Measurements from ENCODE around the gene EPB42. TPM values are rescaled to one million over a fixed set of nuclear protein-coding genes. Genes with fewer than 3 reads are reported as not detected.

Gene EPB42
- total and polyA plus RNA-seq, 12 donors: 0.03 to 0.26 (median 0.15) TPM; not detected in 5

- Histone ChIP-seq H3K4me3 (no peak overlapping the region), H3K4me1 (peaks cover 0 to 15% (median 0%) of the 10 kb centered on the region in 9 donors), H3K27me3 (peaks cover 0 to 5% (median 0%) of the 10 kb centered on the region in 7 donors), H3K27ac (no peak overlapping the region), H3K36me3 (no peaks in the 10 kb centered on the region), H3K9me3 (peaks cover 0 to 3% (median 0%) of the 10 kb centered on the region in 11 donors)
- WGBS, 2 donors: 67 to 70% methylated on average over 6 of the region's 6 CpGs
- intact Hi-C loops (cut with DNase I): no loop called here
- DNase-seq: no peak
- no peak for ATAC-seq
- no peak for TF ChIP-seq CTCF (IDR thresholded peaks at IDR 0.05)
Measured at GRCh38 chr15:43246261-43246774, 25.5 kb upstream of the EPB42 start.

- no peak overlapping the region for H3K4me3 ChIP-seq
- H3K27me3 ChIP-seq: peaks cover 0 to 5% (median 0%) of the 10 kb centered on the region in 7 donors
- peaks cover 0 to 3% (median 0%) of the 10 kb centered on the region in 11 donors for H3K9me3 ChIP-seq
- no peak overlapping the region for H3K27ac ChIP-seq
- no peak for DNase-seq
- no peak for TF ChIP-seq CTCF (IDR thresholded peaks at IDR 0.05)
- H3K4me1 ChIP-seq: peaks cover 0 to under 1% (median 0%) of the 10 kb centered on the region in 9 donors
- WGBS, 2 donors: 88 to 90% methylated on average over 4 of the region's 4 CpGs
- H3K36me3 ChIP-seq: no peaks in the 10 kb centered on the region
- intact Hi-C loops (cut with DNase I): no loop called here
- ATAC-seq: no peak
Measured at GRCh38 chr15:43244092-43244491, 23.3 kb upstream of the EPB42 start.

GRCh38 chr15:43243020-43243645, 22.3 kb upstream of the EPB42 start:
- Histone ChIP-seq H3K27me3 (peaks cover 0 to 5% (median 0%) of the 10 kb centered on the region in 7 donors), H3K4me1 (no peaks in the 10 kb centered on the region), H3K4me3 (no peak overlapping the region), H3K27ac (no peak overlapping the region), H3K9me3 (peaks cover 0 to 3% (median 0%) of the 10 kb centered on the region in 11 donors), H3K36me3 (no peaks in the 10 kb centered on the region)
- DNase-seq (no peak), ATAC-seq (no peak)
- TF ChIP-seq CTCF (IDR thresholded peaks at IDR 0.05): no peak
- intact Hi-C loops (cut with DNase I): no loop called here
- WGBS, 2 donors: 90 to 94% methylated on average over 2 of the region's 2 CpGs

- intact Hi-C loops (cut with DNase I): no loop called here
Measured at GRCh38 chr15:43242616-43243015, 21.8 kb upstream of the EPB42 start.

More at GRCh38 chr15:43242616-43243015, 21.8 kb upstream of the EPB42 start:
- no peak for ATAC-seq
- Histone ChIP-seq H3K36me3 (no peaks in the 10 kb centered on the region), H3K27ac (no peak overlapping the region), H3K27me3 (peaks cover 0 to 5% (median 0%) of the 10 kb centered on the region in 7 donors), H3K9me3 (peaks cover 0 to 3% (median 0%) of the 10 kb centered on the region in 11 donors), H3K4me1 (no peaks in the 10 kb centered on the region), H3K4me3 (no peak overlapping the region)
- TF ChIP-seq CTCF (IDR thresholded peaks at IDR 0.05): no peak
- no peak for DNase-seq
- 79 to 80% methylated on average over 5 of the region's 5 CpGs for WGBS, 2 donors
